HCT116 (cell line): Measurements from ENCODE around the gene POPDC3. TPM values are rescaled to one million over a fixed set of nuclear protein-coding genes. Genes with fewer than 3 reads are reported as not detected.

Experiments used
- ATAC-seq: fragments of 200-7000 bp; cut with Tn5 transposase; 2 replicates; pipeline ENCODE4 v1.9.1; 2020; ENCODE audit warnings: mild to moderate bottlenecking, moderate library complexity
- BruUV-seq: library from RNA; stranded (reverse); fragments of 400-500 nt; replicated peaks from 2 replicates; lab custom pipeline; 2021; lab: Mats Ljungman, UMichigan
- CTCF ChIA-PET: fragments of 300-600 bp; sonication (Branson Sonifier 250); formaldehyde crosslinking; loops from one replicate; lab custom pipeline; 2021; ENCODE audit warnings: antibody characterized with exemption; lab: Charles Lee
- POLR2A ChIA-PET: fragments of 300-600, 350-600 bp; sonication (Branson Sonifier 250); formaldehyde crosslinking; loops from one replicate; lab custom pipeline; 2021; ENCODE audit warnings: antibody characterized with exemption; lab: Charles Lee
- RAD21 ChIA-PET, 2 experiments: fragments of 300-600 bp; sonication (Branson Sonifier 250); formaldehyde crosslinking; loops; one replicate each; lab custom pipeline; 2023; ENCODE audit warnings: low total read pairs in 2 of 2; ENCODE audit not compliant: uncharacterized antibody in 2 of 2, unreplicated experiment in 2 of 2, low non-redundant PET in 1 of 2; lab: Charles Lee
- DNase-seq: peaks from one replicate; pipeline ENCODE4 v3.0.0-alpha.2; 2010; ENCODE audit warnings: low read depth, low spot score
- H2AFZ ChIP-seq: fragments of 200-600 bp; shearing (Covaris generic), sonication (generic); 2 replicates; pipeline ENCODE4 v1.6.1; 2017; ENCODE audit warnings: low read depth, mixed run types, mixed read lengths, antibody characterized with exemption, low read length; ENCODE audit not compliant: poor library complexity, severe bottlenecking
- H3K27ac ChIP-seq: 2 replicates; pipeline ENCODE4 v1.5.1; 2012; ENCODE audit warnings: low read depth, low read length
- H3K27me3 ChIP-seq: fragments of 200-600 bp; sonication (generic); 2 replicates; pipeline ENCODE4 v1.6.1; 2016; ENCODE audit warnings: mixed run types, low read length, mixed read lengths; ENCODE audit not compliant: insufficient read depth
- H3K36me3 ChIP-seq, 2 experiments: fragments of 200-500 bp in 1 of 2; fragments of 200-600 bp in 1 of 2; sonication (Bioruptor generic) in 1 of 2; sonication (generic) in 1 of 2; 2 replicates each; pipeline versions ENCODE4 v1.5.1 to v1.6.1; 2014 to 2016; ENCODE audit warnings: low read length in 2 of 2, inconsistent platforms in 1 of 2, mixed read lengths in 1 of 2, mixed run types in 1 of 2; ENCODE audit not compliant: insufficient read depth in 2 of 2, control insufficient read depth in 1 of 2
- H3K4me1 ChIP-seq, 2 experiments: fragments of 200-600 bp in 1 of 2; sonication (generic) in 1 of 2; 2 replicates each; pipeline versions ENCODE4 v1.5.1 to v1.6.1; 2012 to 2017; ENCODE audit warnings: low read length in 2 of 2, inconsistent platforms in 1 of 2, mild to moderate bottlenecking in 1 of 2, mixed read lengths in 1 of 2, mixed run types in 1 of 2, moderate library complexity in 1 of 2; ENCODE audit not compliant: insufficient read depth in 2 of 2, control insufficient read depth in 1 of 2
- H3K4me2 ChIP-seq: fragments of 200-600 bp; sonication (generic); 2 replicates; pipeline ENCODE4 v1.6.1; 2017; ENCODE audit warnings: mixed run types, low read length, mixed read lengths
- H3K4me3 ChIP-seq, 2 experiments: fragments of 200-600 bp in 1 of 2; sonication (generic) in 1 of 2; replicated peaks in 1 of 2; 2 replicates each; pipeline ENCODE4 v1.5.1; 2011 to 2016; ENCODE audit warnings: low read length in 2 of 2, control low read depth in 1 of 2, low read depth in 1 of 2, mild to moderate bottlenecking in 1 of 2, mixed read lengths in 1 of 2, mixed run types in 1 of 2
- H3K79me2 ChIP-seq: fragments of 200-600 bp; sonication (generic); 2 replicates; pipeline ENCODE4 v1.6.1; 2017; ENCODE audit warnings: mild to moderate bottlenecking, mixed run types, low read length, moderate library complexity, mixed read lengths; ENCODE audit not compliant: insufficient read depth
- H3K9ac ChIP-seq: fragments of 200-600 bp; sonication (generic); 2 replicates; pipeline ENCODE4 v1.6.1; 2016; ENCODE audit warnings: low read length, mixed read lengths
- H3K9me2 ChIP-seq: fragments of 200-600 bp; sonication (generic), shearing (Covaris generic); 2 replicates; pipeline ENCODE4 v1.6.1; 2017; ENCODE audit warnings: mixed run types, mild to moderate bottlenecking, moderate library complexity; ENCODE audit not compliant: insufficient read depth
- H3K9me3 ChIP-seq, 2 experiments: fragments of 200-500 bp in 1 of 2; fragments of 200-600 bp in 1 of 2; sonication (Bioruptor generic) in 1 of 2; sonication (generic) in 1 of 2; 2 replicates each; pipeline ENCODE4 v1.6.1; 2014 to 2017; ENCODE audit warnings: low read length in 2 of 2, mixed read lengths in 2 of 2, inconsistent platforms in 1 of 2, low read depth in 1 of 2, mild to moderate bottlenecking in 1 of 2, mixed run types in 1 of 2, moderate library complexity in 1 of 2; ENCODE audit not compliant: control insufficient read depth in 1 of 2, insufficient read depth in 1 of 2
- H4K20me1 ChIP-seq: fragments of 200-600 bp; sonication (generic), shearing (Covaris generic); 2 replicates; pipeline ENCODE4 v1.6.1; 2017; ENCODE audit warnings: mixed run types, mild to moderate bottlenecking, moderate library complexity; ENCODE audit not compliant: insufficient read depth
- CBX3 ChIP-seq: IDR thresholded peaks from 2 replicates; pipeline ENCODE4 v1.6.1; 2012; ENCODE audit warnings: low read depth
- CEBPB ChIP-seq: IDR thresholded peaks from 2 replicates; pipeline ENCODE4 v1.6.1; 2012; ENCODE audit warnings: low read depth
- EGR1 ChIP-seq: IDR thresholded peaks from 2 replicates; pipeline ENCODE4 v1.6.1; 2012; ENCODE audit warnings: low read depth
- EZH2 ChIP-seq: fragments of 200-600 bp; sonication (generic); IDR thresholded peaks from 2 replicates; pipeline ENCODE4 v1.6.1; 2017; ENCODE audit warnings: antibody characterized with exemption, mixed run types
- EZH2phosphoT487 ChIP-seq: fragments of 200-600 bp; IDR thresholded peaks from 2 replicates; pipeline ENCODE4 v1.6.1; 2018; ENCODE audit warnings: antibody characterized with exemption, borderline replicate concordance
- FOSL1 ChIP-seq: IDR thresholded peaks from 2 replicates; pipeline ENCODE4 v1.6.1; 2012; ENCODE audit warnings: low read depth
- MAX ChIP-seq: IDR thresholded peaks from 2 replicates; pipeline ENCODE4 v1.6.1; 2012
- POLR2A ChIP-seq: IDR thresholded peaks from 2 replicates; pipeline ENCODE4 v1.7.0; 2011; ENCODE audit warnings: borderline replicate concordance; ENCODE audit not compliant: insufficient read depth, insufficient read length; ENCODE audit errors: extremely low read depth
- POLR2AphosphoS5 ChIP-seq: IDR thresholded peaks from 2 replicates; pipeline ENCODE4 v1.6.1; 2011; ENCODE audit warnings: mild to moderate bottlenecking, low read depth, low read length, moderate library complexity
- REST ChIP-seq: IDR thresholded peaks from 2 replicates; pipeline ENCODE4 v1.6.1; 2012; ENCODE audit warnings: low read depth
- intact Hi-C: fragments of 100-400 bp; cut with micrococcal nuclease; formaldehyde crosslinking; loops from 2 replicates; pipeline ENCODE4 v1.10.0; 2022
- total RNA-seq: library from RNA; stranded (reverse); gene quantifications from one replicate; pipeline ENCODE4 v1.2.1, GENCODE V29; 2021; ENCODE audit not compliant: unreplicated experiment

POPDC3 gene
- total RNA-seq, 1 experiment from 2014 or later: 10.1 TPM

DNA sequence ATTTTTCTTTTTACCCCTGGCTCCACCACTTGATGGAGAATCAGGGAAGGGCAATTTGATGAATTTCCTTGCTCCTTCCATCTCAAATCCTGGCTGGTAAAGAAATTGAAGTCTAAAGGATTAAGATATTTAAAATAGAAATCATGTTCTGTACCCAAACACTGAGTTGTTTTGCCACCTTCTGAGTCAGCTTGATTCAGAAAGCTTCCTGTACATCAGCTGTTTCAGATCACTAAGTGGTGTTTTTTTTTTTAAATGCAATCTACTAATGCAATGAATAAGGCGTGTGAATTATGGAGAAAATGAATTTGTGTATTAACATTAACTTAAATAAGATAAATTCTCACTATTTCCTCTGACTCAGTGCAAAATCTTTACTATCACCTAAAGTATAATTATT lies 11.5 kb upstream of the POPDC3 start:
- Histone ChIP-seq H2AFZ (no peak overlapping the region), H3K79me2 (no peaks in the 10 kb centered on the region), H3K9me2 (no peaks in the 10 kb centered on the region), H3K27ac (no peak overlapping the region), H3K4me2 (no peak overlapping the region), H3K9ac (no peak overlapping the region), H3K36me3 (no peaks in the 10 kb centered on the region), H3K4me1 (peaks cover 0 to 4% of the 10 kb centered on the region in 2 experiments; a peak in 2 of 4 replicates), H3K27me3 (no peaks in the 10 kb centered on the region), H3K9me3 (no peaks in the 10 kb centered on the region), H3K4me3 (no peak overlapping the region), H4K20me1 (no peaks in the 10 kb centered on the region)
- POLR2A ChIA-PET: no interaction called here
- RAD21 ChIA-PET: no interaction called here
- BruUV-seq: no TSS peak
- DNase-seq (no peak), ATAC-seq (no peak)
- TF ChIP-seq POLR2AphosphoS5: no peak
- no peak for TF ChIP-seq POLR2A
- TF ChIP-seq REST: no peak
- TF ChIP-seq EZH2: no peak
- TF ChIP-seq CEBPB: no peak
- no peak for TF ChIP-seq FOSL1
- TF ChIP-seq EGR1: no peak
- no peak for TF ChIP-seq EZH2phosphoT487
- no peak for TF ChIP-seq CBX3
- no peak for TF ChIP-seq MAX
- intact Hi-C loops: no loop called here
- CTCF ChIA-PET: no interaction called here
